Vagina (tissue), 2 donors: ENCODE results near the gene NMNAT3.

Experiments used
- POLR2A ChIP-seq, 2 donors: fragments of 450-650 bp; IDR thresholded peaks; one replicate each; pipeline ENCODE4 v1.6.1; 2017; ENCODE audit warnings: antibody characterized with exemption in 2 of 2, mild to moderate bottlenecking in 2 of 2, moderate library complexity in 2 of 2
- TF ChIP-seq, protein P1 (sequence below), 3 experiments: fragments of 450-650 bp in 2 of 3; fragments of 200-600 bp in 1 of 3; sonication (generic) in 1 of 3; IDR thresholded peaks; one replicate each; pipeline ENCODE4 v1.5.1; 2017 to 2019; ENCODE audit warnings: antibody characterized with exemption in 3 of 3, mild to moderate bottlenecking in 2 of 3, moderate library complexity in 2 of 3

DNA sequence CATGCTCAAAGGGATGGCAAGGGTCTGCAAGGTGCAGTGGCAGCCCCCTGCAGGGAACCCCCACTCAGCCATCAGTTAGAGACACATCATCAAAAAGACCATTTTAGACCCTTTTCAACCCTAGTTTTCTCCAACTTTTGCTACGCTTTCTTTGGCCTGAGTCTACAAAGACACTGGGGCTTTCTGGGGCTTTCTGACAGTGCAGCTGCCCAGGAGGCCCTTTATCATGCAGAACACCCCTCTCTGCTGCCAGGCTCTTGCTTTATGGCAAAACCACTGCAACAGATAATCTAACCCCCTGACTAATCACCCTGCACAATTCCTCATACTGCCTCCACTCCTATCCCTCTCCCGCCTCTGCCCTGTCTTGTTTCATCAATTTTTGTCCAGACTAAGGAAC, 2.4 kb downstream of the NMNAT3 start:
- TF ChIP-seq, protein P1, sequence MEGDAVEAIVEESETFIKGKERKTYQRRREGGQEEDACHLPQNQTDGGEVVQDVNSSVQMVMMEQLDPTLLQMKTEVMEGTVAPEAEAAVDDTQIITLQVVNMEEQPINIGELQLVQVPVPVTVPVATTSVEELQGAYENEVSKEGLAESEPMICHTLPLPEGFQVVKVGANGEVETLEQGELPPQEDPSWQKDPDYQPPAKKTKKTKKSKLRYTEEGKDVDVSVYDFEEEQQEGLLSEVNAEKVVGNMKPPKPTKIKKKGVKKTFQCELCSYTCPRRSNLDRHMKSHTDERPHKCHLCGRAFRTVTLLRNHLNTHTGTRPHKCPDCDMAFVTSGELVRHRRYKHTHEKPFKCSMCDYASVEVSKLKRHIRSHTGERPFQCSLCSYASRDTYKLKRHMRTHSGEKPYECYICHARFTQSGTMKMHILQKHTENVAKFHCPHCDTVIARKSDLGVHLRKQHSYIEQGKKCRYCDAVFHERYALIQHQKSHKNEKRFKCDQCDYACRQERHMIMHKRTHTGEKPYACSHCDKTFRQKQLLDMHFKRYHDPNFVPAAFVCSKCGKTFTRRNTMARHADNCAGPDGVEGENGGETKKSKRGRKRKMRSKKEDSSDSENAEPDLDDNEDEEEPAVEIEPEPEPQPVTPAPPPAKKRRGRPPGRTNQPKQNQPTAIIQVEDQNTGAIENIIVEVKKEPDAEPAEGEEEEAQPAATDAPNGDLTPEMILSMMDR (IDR thresholded peaks at IDR 0.05) = no peak
- no peak for TF ChIP-seq POLR2A (IDR thresholded peaks at IDR 0.05)
